IPS-15b (cell line): ENCODE results near the gene RAB3B.

Experiments used
- H3K27me3 ChIP-seq: one replicate; pipeline ENCODE4 v1.6.1; 2013; ENCODE audit warnings: low read length; ENCODE audit not compliant: control insufficient read depth, insufficient read depth
- H3K36me3 ChIP-seq: one replicate; pipeline ENCODE4 v1.6.1; 2013; ENCODE audit warnings: low read length; ENCODE audit not compliant: control insufficient read depth, insufficient read depth
- H3K4me1 ChIP-seq: one replicate; pipeline ENCODE4 v1.6.1; 2013; ENCODE audit warnings: mild to moderate bottlenecking, low read length; ENCODE audit not compliant: control insufficient read depth, insufficient read depth
- H3K4me3 ChIP-seq: one replicate; pipeline ENCODE4 v1.5.1; 2013; ENCODE audit warnings: low read depth, low read length
- H3K9ac ChIP-seq: one replicate; pipeline ENCODE4 v1.6.1; 2013; ENCODE audit warnings: low read depth, mild to moderate bottlenecking, low read length
- H3K9me3 ChIP-seq: one replicate; pipeline ENCODE4 v1.6.1; 2013; ENCODE audit warnings: mild to moderate bottlenecking, low read length; ENCODE audit not compliant: control insufficient read depth, insufficient read depth

Gene RAB3B

DNA sequence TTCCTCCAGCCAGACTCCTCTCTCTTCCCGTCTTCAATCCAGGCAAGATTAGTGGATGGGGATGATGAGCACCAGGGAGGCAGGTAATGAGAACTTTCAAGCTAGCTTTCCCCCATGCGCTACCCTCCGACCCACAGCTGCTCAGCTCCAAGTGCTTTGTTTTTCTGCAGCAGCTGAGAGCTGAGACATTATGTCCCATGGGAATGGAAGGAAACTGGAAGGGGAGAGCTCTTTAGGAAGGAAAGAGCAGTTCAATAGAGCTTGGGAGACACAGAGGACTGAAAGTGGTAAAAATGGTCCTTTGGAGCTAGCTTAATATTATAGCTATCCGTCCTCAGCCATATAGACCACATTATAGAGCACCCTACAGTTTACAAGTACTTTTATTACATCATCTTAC lies 39.8 kb downstream of the RAB3B start:
- peaks cover 4% of the 10 kb centered on the region for H3K4me1 ChIP-seq
- no peaks in the 10 kb centered on the region for H3K9me3 ChIP-seq
- no peak overlapping the region for H3K9ac ChIP-seq
- H3K36me3 ChIP-seq, result peaks cover 7% of the 10 kb centered on the region
- H3K27me3 ChIP-seq, result no peaks in the 10 kb centered on the region
- no peak overlapping the region for H3K4me3 ChIP-seq

DNA sequence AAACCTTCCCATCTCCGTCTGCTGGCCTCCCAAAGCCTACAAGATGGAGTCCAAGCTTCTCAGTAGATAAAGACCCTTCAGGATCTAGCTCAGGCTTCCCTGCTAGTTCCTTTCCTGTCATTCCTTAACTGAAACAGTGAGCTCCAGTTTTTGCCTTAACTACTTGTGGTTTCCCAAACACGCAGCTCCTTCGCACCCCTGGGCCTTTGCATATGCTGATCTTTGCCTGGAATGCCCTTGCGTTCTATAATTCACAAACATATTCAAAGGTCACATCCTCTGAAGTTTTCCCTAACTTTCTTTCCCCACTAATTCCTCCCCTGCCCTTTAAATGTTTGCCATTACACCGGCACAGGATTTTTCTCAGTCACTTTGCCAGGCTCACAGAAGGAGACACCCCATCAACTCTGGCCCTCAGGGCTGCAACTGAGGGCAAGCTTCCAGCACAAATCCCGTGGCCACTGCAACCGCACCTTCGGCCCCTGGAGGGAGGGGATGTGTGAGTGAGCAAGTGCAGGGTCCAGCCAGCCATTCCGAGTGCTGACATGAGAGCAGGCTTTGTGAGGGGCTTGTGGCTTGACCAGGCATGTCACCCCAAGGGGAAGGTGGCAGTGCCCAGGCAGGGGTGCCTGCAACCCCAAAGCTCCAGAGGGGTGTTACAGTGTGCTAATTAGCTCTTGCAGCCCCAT lies 41.3 kb downstream of the RAB3B start:
- H3K4me3 ChIP-seq, result no peak overlapping the region
- no peak overlapping the region for H3K9ac ChIP-seq
- H3K36me3 ChIP-seq, result peaks cover 7% of the 10 kb centered on the region
- H3K27me3 ChIP-seq, result no peaks in the 10 kb centered on the region
- H3K4me1 ChIP-seq, result no peaks in the 10 kb centered on the region
- no peaks in the 10 kb centered on the region for H3K9me3 ChIP-seq

DNA sequence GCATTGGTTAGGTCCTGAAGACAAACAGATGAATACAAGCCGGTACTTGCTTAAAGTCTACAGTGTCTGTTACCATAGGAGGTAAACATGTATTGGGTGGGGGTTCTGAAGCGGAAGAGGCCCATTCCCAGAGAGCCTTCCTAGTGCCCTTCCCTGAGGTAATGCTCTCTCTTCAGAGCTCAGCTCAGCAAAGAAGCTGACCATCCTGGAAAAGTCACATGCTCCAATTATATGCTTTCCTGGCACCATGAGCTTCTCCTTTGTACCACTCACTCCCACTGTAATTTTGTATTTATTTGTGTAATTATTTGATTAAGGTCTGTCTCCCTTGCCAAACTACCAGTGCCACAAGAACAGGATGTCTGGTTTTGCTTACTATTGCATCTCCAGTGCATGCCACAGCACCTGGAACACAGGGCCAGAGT lies 42.0 kb downstream of the RAB3B start:
- no peak overlapping the region for H3K4me3 ChIP-seq
- no peaks in the 10 kb centered on the region for H3K4me1 ChIP-seq
- no peaks in the 10 kb centered on the region for H3K27me3 ChIP-seq
- no peak overlapping the region for H3K9ac ChIP-seq
- no peaks in the 10 kb centered on the region for H3K9me3 ChIP-seq
- H3K36me3 ChIP-seq, result peaks cover 7% of the 10 kb centered on the region

DNA sequence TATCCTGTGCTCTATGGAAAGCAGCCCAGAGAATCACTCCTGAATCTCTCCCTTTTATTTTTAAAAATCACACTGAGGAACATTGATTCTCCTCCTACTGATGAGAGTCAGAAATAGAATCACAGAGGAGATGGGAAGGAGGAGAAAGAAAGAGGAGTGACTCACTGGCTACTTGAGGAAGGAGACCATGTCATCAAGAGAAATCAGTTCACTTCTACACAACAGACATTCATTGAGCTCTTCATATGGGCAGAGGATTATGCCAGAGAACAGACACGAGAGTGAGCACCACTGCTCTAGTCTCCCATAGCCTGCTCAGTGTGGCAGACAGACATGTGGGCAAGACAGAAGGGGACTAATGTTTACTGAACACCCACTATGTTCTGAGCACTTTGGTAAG lies 44.2 kb downstream of the RAB3B start:
- Histone ChIP-seq H3K27me3 (no peaks in the 10 kb centered on the region), H3K9me3 (peaks cover 6% of the 10 kb centered on the region), H3K4me3 (no peak overlapping the region), H3K4me1 (no peaks in the 10 kb centered on the region), H3K9ac (no peak overlapping the region), H3K36me3 (peaks cover 7% of the 10 kb centered on the region)

DNA sequence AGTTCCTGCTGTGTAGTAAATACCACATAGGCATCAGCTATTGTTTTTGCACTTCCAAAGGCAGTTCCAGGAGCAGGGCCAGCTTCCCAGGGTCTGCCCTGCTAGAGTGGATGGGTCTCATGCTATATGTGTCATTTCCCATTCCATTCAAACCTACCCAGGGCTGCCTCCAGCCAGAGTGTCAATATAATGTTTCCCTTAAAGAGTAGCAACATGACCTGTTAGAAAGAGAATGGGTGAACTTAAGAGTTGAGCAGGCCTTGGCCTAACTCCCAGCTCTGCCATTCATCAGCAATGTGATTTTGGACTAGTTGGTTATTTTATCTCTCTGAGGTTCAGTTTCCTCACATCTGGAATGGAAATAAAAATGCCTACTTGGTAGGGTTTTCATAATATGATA lies 44.9 kb downstream of the RAB3B start:
- Histone ChIP-seq H3K4me1 (no peaks in the 10 kb centered on the region), H3K36me3 (peaks cover 4% of the 10 kb centered on the region), H3K9me3 (peaks cover 6% of the 10 kb centered on the region), H3K9ac (no peak overlapping the region), H3K4me3 (no peak overlapping the region), H3K27me3 (no peaks in the 10 kb centered on the region)

DNA sequence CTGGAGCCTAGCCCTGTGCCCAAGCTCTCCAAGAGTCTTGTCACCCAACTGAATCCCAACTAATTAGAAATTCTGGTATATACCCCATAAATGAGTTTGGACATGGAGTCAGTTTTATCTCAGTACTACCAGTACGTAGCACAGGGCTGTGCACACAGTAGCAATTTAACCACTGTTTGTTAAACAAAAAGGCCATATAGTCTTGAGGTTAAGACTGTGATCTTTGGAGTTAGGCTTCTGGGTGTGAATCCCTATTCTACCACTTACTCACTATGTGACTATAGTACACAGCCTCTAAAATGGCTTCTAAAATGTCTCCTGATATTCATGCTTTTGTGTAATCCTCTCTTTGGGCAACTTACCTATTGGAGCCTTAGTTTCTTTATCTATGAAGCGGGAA lies 48.2 kb downstream of the RAB3B start:
- Histone ChIP-seq H3K27me3 (no peaks in the 10 kb centered on the region), H3K9ac (no peak overlapping the region), H3K9me3 (peaks cover 6% of the 10 kb centered on the region), H3K36me3 (peaks cover 3% of the 10 kb centered on the region), H3K4me1 (no peaks in the 10 kb centered on the region), H3K4me3 (no peak overlapping the region)

DNA sequence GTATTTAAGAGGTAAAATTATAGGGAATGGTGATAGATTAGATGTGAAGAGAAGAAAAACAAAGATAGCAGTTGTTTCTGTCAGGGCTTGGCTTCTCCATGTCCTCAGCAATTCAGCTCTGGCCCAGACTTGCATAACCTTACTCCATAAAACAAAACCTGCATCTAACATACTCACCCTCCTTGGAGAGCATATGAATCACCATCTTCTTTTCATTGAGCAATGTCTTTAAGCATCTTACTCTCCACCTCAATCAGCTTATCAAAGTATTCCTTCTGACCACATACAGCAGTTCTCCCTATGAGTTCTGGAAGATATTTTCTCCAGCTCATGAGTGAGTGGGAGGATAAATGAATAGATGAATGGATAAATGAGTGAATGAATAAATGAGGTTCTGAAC lies 49.0 kb downstream of the RAB3B start:
- no peaks in the 10 kb centered on the region for H3K27me3 ChIP-seq
- peaks cover 6% of the 10 kb centered on the region for H3K9me3 ChIP-seq
- peaks cover 5% of the 10 kb centered on the region for H3K36me3 ChIP-seq
- no peak overlapping the region for H3K9ac ChIP-seq
- H3K4me1 ChIP-seq, result no peaks in the 10 kb centered on the region
- no peak overlapping the region for H3K4me3 ChIP-seq

DNA sequence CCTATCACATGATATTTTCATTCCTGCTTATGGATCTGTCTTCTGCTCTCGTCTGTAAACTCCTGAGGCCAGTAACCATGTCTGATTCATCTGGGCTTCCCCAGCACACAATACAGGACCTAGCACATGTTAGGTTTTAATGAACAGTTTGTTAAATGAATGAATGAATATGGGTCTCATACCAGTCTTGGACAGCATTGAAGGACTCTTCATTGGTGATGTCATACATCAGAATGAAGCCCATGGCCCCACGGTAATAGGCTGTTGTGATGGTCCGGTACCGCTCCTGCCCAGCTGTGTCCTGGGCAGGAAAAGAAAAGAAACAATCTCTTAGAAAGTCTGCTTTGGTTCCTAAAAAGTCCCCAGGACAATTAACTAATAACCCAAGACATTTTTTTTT lies 53.4 kb downstream of the RAB3B start:
- Histone ChIP-seq H3K4me3 (no peak overlapping the region), H3K4me1 (no peaks in the 10 kb centered on the region), H3K27me3 (no peaks in the 10 kb centered on the region), H3K9me3 (peaks cover 6% of the 10 kb centered on the region), H3K9ac (no peak overlapping the region), H3K36me3 (peaks cover 13% of the 10 kb centered on the region)

DNA sequence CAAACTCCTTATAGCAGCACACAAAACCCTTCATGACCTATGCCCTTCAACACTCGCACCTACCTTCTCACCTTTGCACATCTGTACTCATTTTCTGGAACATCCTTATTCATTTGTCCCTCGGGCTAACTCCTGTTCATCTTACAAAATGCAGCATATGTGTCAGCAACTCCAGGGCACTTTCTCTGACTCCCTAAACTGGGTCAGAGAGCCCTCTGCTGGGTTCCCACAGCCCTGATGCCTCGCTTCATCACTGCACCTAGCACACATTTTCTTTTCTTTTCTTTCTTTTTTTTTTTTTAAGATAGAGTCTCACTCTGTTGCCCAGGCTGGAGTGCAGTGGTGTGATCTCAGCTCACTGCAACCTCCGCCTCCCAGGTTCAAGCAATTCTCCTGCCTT lies 54.0 kb downstream of the RAB3B start:
- no peak overlapping the region for H3K9ac ChIP-seq
- peaks cover 17% of the 10 kb centered on the region for H3K36me3 ChIP-seq
- H3K9me3 ChIP-seq, result no peaks in the 10 kb centered on the region
- H3K27me3 ChIP-seq, result no peaks in the 10 kb centered on the region
- no peak overlapping the region for H3K4me3 ChIP-seq
- no peaks in the 10 kb centered on the region for H3K4me1 ChIP-seq

DNA sequence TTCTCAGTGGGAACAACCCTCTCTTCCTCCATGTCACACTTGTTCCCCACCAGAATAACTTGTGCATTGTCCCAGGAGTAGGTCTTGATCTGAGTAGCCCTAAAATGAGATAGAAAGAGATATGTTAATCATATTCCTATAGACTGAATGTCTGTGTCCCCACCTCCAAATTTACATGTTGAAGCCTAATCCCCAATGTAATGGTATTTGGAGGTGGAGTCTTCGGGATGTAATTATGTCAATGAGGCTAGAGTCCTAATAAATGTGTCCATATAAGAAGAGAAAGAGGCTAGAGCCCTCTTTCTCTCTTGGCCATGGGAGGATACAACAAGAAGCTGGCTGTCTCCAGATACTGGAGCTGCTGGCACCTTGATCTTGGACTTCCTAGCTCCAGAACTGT lies 57.2 kb downstream of the RAB3B start:
- no peaks in the 10 kb centered on the region for H3K9me3 ChIP-seq
- H3K4me1 ChIP-seq, result no peaks in the 10 kb centered on the region
- H3K36me3 ChIP-seq, result peaks cover 14% of the 10 kb centered on the region
- H3K4me3 ChIP-seq, result no peak overlapping the region
- no peaks in the 10 kb centered on the region for H3K27me3 ChIP-seq
- H3K9ac ChIP-seq, result no peak overlapping the region

DNA sequence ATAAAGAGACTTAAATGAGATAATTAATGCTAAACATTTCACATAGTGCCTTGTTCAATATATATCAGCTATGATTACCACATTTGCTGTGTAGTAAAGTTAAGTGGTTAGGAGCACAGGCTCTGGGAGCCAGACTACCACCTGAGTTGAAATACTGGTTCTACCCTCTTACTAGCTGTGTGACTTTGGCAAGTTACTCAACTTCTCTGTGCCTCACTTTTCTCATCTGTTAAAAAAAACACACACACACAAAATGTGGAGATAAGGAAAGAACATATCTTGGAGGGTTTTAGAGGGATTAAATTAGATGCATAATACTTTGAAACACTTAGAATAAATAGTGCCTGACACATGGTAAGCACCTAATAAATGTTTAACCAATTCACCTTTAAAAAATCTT lies 60.2 kb downstream of the RAB3B start:
- Histone ChIP-seq H3K9ac (no peak overlapping the region), H3K4me3 (no peak overlapping the region), H3K36me3 (peaks cover 12% of the 10 kb centered on the region), H3K4me1 (no peaks in the 10 kb centered on the region), H3K27me3 (no peaks in the 10 kb centered on the region), H3K9me3 (no peaks in the 10 kb centered on the region)

DNA sequence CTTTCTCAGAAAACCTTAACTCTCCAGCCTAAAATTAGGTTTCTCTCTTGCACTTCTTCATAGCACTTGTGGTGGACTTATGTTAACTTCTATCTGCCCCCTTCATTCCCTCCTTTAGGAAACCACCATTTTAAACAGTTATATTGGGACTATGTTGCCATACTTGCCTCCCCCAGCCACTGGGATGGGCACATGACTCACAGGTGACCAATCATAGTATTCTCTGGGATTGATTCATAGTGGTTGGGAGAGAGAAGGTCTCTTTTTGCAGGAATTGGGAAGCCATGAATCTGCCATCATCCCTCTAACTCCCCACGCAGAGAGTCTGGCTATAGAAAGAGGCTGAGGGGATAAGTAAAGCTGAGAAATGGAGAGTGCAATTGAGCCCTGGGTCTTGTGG lies 61.6 kb downstream of the RAB3B start:
- Histone ChIP-seq H3K27me3 (no peaks in the 10 kb centered on the region), H3K36me3 (peaks cover 13% of the 10 kb centered on the region), H3K9me3 (no peaks in the 10 kb centered on the region), H3K4me3 (no peak overlapping the region), H3K9ac (no peak overlapping the region), H3K4me1 (no peaks in the 10 kb centered on the region)
